Measurements from ENCODE around the gene RTN4IP1. TPM values are rescaled to one million over a fixed set of nuclear protein-coding genes. Genes with fewer than 3 reads are reported as not detected.
A peak's percentile ranks its signal among the peaks of the same experiment; 100 is the strongest.

The RTN4IP1 gene
- total and polyA plus RNA-seq, 2 of the 13 experiments (the other 11 are each of a cell fraction or from before 2014, with no cell fraction given) = 5.5 to 17.2 TPM

DNA sequence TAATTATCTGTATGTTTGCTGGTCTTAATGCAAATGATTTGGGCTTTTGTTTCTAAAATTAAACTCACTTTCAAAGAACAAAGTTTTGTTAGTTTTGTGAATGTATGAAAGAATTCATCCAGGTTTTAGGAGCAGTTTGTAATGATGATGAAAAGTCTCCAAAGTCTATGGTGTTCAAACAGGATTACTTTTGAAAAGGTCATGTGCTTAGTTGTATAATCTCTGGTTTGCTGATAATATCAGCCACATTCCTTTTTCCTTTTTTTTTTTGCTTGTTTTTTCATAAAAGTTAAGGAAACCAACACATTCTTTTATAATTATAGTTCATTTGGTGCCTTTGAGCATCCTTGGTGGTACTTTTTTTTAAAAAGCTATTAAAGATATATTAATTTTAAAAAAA lies 88.9 kb downstream of the RTN4IP1 start (continued):
- TF ChIP-seq FUBP1 (CRISPR knock-in tag; IDR thresholded peaks at IDR 0.05; ENCODE audit: borderline replicate concordance) (no peak), NCOA2 (CRISPR knock-in tag; IDR thresholded peaks at IDR 0.05) (peak; percentile 34; the same call in 1 of the 2 replicates), GABPA (IDR thresholded peaks at IDR 0.05; ENCODE audit: low read depth, low read length) (no peak), GABPA (CRISPR knock-in tag; IDR thresholded peaks at IDR 0.05; ENCODE audit: low read depth) (no peak), XBP1 (CRISPR knock-in tag; IDR thresholded peaks at IDR 0.05) (no peak), TEF (CRISPR knock-in tag; IDR thresholded peaks at IDR 0.05) (peak; percentile 88), EP300 (IDR thresholded peaks at IDR 0.05; ENCODE audit: low read depth in 2 of 2, low read length in 2 of 2) (peak in 1 of 2 experiments; percentile 48; a peak in 1 of 4 replicates), EP300 (CRISPR knock-in tag; IDR thresholded peaks at IDR 0.05; ENCODE audit: borderline replicate concordance) (no peak), SIN3B (IDR thresholded peaks at IDR 0.05; ENCODE audit: low read length) (no peak), RFXAP (CRISPR knock-in tag; IDR thresholded peaks at IDR 0.05; ENCODE audit: borderline replicate concordance) (no peak), EEA1 (CRISPR knock-in tag; IDR thresholded peaks at IDR 0.05; ENCODE audit: borderline replicate concordance) (no peak), ZMYM2 (CRISPR knock-in tag; IDR thresholded peaks at IDR 0.05) (no peak)
- TF ChIP-seq, protein P1, sequence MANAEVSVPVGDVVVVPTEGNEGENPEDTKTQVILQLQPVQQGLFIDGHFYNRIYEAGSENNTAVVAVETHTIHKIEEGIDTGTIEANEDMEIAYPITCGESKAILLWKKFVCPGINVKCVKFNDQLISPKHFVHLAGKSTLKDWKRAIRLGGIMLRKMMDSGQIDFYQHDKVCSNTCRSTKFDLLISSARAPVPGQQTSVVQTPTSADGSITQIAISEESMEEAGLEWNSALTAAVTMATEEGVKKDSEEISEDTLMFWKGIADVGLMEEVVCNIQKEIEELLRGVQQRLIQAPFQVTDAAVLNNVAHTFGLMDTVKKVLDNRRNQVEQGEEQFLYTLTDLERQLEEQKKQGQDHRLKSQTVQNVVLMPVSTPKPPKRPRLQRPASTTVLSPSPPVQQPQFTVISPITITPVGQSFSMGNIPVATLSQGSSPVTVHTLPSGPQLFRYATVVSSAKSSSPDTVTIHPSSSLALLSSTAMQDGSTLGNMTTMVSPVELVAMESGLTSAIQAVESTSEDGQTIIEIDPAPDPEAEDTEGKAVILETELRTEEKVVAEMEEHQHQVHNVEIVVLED (CRISPR knock-in tag; IDR thresholded peaks at IDR 0.05; ENCODE audit: borderline replicate concordance) = no peak
- TF ChIP-seq, protein P2, sequence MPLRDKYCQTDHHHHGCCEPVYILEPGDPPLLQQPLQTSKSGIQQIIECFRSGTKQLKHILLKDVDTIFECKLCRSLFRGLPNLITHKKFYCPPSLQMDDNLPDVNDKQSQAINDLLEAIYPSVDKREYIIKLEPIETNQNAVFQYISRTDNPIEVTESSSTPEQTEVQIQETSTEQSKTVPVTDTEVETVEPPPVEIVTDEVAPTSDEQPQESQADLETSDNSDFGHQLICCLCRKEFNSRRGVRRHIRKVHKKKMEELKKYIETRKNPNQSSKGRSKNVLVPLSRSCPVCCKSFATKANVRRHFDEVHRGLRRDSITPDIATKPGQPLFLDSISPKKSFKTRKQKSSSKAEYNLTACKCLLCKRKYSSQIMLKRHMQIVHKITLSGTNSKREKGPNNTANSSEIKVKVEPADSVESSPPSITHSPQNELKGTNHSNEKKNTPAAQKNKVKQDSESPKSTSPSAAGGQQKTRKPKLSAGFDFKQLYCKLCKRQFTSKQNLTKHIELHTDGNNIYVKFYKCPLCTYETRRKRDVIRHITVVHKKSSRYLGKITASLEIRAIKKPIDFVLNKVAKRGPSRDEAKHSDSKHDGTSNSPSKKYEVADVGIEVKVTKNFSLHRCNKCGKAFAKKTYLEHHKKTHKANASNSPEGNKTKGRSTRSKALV (CRISPR knock-in tag; IDR thresholded peaks at IDR 0.05) = no peak
- TF ChIP-seq, protein P3, sequence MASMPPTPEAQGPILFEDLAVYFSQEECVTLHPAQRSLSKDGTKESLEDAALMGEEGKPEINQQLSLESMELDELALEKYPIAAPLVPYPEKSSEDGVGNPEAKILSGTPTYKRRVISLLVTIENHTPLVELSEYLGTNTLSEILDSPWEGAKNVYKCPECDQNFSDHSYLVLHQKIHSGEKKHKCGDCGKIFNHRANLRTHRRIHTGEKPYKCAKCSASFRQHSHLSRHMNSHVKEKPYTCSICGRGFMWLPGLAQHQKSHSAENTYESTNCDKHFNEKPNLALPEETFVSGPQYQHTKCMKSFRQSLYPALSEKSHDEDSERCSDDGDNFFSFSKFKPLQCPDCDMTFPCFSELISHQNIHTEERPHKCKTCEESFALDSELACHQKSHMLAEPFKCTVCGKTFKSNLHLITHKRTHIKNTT (CRISPR knock-in tag; IDR thresholded peaks at IDR 0.05) = no peak
- TF ChIP-seq, protein P4, sequence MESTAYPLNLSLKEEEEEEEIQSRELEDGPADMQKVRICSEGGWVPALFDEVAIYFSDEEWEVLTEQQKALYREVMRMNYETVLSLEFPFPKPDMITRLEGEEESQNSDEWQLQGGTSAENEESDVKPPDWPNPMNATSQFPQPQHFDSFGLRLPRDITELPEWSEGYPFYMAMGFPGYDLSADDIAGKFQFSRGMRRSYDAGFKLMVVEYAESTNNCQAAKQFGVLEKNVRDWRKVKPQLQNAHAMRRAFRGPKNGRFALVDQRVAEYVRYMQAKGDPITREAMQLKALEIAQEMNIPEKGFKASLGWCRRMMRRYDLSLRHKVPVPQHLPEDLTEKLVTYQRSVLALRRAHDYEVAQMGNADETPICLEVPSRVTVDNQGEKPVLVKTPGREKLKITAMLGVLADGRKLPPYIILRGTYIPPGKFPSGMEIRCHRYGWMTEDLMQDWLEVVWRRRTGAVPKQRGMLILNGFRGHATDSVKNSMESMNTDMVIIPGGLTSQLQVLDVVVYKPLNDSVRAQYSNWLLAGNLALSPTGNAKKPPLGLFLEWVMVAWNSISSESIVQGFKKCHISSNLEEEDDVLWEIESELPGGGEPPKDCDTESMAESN (CRISPR knock-in tag; conservative IDR thresholded peaks at IDR 0.05) = no peak
- TF ChIP-seq, protein P5, sequence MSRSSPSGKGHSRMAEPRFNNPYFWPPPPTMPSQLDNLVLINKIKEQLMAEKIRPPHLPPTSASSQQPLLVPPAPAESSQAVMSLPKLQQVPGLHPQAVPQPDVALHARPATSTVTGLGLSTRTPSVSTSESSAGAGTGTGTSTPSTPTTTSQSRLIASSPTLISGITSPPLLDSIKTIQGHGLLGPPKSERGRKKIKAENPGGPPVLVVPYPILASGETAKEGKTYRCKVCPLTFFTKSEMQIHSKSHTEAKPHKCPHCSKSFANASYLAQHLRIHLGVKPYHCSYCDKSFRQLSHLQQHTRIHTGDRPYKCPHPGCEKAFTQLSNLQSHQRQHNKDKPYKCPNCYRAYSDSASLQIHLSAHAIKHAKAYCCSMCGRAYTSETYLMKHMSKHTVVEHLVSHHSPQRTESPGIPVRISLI (CRISPR knock-in tag; IDR thresholded peaks at IDR 0.05; ENCODE audit: borderline replicate concordance) = peak; percentile 50; the same call in 1 of the 2 replicates
- TF ChIP-seq, protein P6, sequence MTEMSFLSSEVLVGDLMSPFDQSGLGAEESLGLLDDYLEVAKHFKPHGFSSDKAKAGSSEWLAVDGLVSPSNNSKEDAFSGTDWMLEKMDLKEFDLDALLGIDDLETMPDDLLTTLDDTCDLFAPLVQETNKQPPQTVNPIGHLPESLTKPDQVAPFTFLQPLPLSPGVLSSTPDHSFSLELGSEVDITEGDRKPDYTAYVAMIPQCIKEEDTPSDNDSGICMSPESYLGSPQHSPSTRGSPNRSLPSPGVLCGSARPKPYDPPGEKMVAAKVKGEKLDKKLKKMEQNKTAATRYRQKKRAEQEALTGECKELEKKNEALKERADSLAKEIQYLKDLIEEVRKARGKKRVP (CRISPR knock-in tag; IDR thresholded peaks at IDR 0.05) = no peak

Data from HepG2 (cell line).